Fibroblast of skin of left biceps (primary cell): Measurements from ENCODE around the gene GSTA5.
"Not testable (repeated sequence)": the region's sequence is repeated elsewhere in the genome, so short reads cannot be mapped to it uniquely, and the experiment has no call there.

Source experiments
- DNase-seq, 2 experiments: peaks; one replicate each; pipeline ENCODE4 v3.0.0-alpha.2; 2013; ENCODE audit warnings: low read depth in 2 of 2

The GSTA5 gene

DNA sequence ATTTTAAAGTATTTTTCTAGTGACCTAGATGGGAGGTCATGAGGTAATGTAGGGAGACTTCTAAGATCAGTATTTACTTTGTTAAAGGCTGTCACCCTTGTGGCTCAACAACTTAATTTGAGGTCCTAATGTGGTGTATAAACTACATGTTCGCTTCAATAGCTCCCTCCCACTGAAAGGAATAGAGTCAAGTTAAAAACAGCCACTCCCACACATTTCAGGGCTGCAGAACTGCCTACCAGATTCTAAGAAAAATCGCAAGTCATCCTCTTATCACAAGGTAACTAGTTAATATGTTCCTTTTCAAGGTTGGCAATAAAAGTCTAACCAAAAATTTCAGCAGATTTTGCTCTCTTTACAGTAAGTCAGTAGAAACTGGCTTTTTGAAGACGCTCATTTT lies 52.1 kb downstream of the GSTA5 start:
- DNase-seq: no peak

DNA sequence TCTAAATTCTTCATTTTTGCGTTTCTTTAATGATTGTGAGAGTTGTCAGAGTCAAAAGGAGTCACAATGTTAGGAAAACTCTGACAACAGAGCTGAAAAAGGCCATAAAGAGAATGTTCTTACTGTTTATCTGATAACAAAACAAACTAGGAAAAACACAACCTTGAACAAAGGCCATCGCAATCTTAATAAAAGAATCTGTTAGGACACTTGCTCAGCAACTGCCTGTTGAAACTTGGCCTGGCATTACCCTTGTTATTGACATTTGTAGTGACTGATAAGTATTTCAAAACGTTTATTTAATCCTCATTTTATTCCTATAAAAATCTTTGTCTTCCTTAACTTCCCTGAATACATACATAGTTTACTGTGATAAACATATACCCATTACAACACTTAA lies 52.7 kb downstream of the GSTA5 start:
- DNase-seq: no peak

DNA sequence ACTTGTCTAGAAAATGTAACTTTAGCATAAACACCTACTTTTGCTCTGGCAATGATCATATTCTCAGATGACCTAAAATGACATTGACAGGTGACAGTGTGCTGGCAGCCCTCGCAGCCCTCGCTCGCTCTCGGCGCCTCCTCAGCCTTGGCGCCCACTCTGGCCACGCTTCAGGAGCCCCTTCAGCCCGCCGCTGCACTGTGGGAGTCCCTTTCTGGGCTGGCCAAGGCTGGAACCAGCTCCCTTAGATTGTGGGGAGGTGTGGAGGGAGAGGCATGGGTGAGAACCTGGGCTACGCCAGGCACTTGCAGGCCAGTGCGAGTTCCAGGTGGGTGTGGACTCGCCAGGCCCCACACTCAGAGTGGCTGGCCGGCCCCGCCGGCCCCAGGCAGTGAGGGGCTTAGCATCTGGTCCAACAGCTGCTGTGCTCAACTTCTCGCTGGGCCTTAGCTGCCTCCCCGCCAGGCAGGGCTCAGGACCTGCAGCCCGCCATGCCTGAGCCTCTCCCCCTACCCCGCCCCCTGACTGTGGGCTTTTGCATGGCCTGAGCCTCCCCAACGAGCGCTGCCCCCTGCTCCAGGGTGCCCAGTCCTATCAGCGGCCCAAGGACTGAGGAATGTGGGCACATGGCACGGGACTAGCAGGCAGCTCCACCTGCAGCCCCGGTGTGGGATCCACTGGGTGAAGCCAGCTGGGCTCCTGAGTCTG lies 54.2 kb downstream of the GSTA5 start:
- DNase-seq: no peak

DNA sequence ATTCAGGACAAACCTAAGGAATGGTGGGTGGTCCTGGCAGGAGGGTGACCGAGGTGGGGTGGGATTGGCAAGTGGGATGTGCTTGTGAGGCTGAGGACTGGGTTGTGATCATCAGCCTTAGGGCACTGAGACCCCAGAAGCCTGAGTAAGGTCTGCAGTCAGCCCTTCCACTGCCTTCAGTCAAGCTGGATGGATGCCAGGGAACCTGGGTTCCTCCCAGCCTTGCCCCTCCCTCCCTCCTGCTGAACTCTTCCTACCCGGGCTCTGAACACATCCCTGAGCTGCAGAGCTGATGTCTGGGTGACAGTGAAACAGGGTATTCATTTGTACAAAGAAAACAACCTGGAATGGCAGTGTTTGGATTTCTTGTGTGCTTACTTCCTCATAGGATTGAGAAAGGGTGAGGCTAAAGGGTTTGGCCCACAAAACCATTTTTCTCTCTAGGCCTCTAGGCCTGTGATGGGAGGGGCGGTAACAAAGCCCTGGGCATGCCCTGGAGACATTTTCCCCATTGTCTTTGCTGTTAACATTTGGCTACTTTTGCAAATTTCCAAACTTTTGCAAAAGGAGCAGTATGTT lies 57.8 kb downstream of the GSTA5 start:
- DNase-seq: not testable (repeated sequence)

DNA sequence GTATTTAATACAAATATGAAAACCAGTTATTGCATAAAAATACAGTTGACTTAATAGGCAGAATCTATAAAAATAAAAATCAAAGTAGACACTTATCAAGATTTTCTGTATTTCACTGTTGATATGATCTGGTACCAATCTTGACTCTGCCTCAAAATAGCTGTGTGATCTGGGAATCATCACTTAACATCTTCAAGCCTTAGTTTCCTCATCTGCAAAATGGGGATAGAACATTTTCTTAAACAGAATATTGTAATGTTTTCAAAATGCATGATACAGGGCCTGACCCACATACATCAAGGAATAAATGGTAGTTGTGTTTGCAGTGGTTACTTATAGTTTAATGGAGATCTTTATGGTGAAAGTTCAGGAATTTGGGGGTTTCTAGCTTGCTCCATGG lies 58.4 kb downstream of the GSTA5 start:
- not testable (repeated sequence) for DNase-seq
